Esophagus squamous epithelium (tissue), 5 donors: ENCODE results near the gene RPS4Y2. TPM values are rescaled to one million over a fixed set of nuclear protein-coding genes. Genes with fewer than 3 reads are reported as not detected.

Experiments
- DNase-seq: peaks from one replicate; lab custom pipeline; 2025; lab: John Stamatoyannopoulos, UW
- H3K27ac ChIP-seq, 4 donors: fragments of 200-600 bp; sonication (generic); one replicate each; pipeline ENCODE4 v1.5.1; 2016 to 2019; ENCODE audit warnings: mild to moderate bottlenecking in 1 of 4
- H3K27me3 ChIP-seq, 4 donors: fragments of 200-600 bp; sonication (generic); 1 replicate in 3 of 4; 2 replicates in 1 of 4; pipeline versions ENCODE4 v1.5.1 to v1.6.0; 2017 to 2021; ENCODE audit warnings: antibody characterized with exemption in 1 of 4
- H3K36me3 ChIP-seq, 3 donors: fragments of 200-600 bp; sonication (generic); one replicate each; pipeline ENCODE4 v1.5.1; 2016 to 2019
- H3K4me1 ChIP-seq, 3 donors: fragments of 200-600 bp; sonication (generic); one replicate each; pipeline ENCODE4 v1.5.1; 2017 to 2019
- H3K4me3 ChIP-seq, 4 donors: fragments of 200-600 bp; sonication (generic); 1 replicate in 3 of 4; 2 replicates in 1 of 4; pipeline ENCODE4 v1.5.1; 2016 to 2019; ENCODE audit warnings: mild to moderate bottlenecking in 2 of 4, moderate library complexity in 1 of 4
- H3K9me3 ChIP-seq, 3 donors: fragments of 200-600 bp; sonication (generic); one replicate each; pipeline ENCODE4 v1.5.1; 2016 to 2019
- POLR2A ChIP-seq, 4 donors: fragments of 450-650 bp; IDR thresholded peaks; one replicate each; pipeline ENCODE4 v1.6.1; 2017; ENCODE audit warnings: antibody characterized with exemption in 4 of 4, mild to moderate bottlenecking in 4 of 4, moderate library complexity in 3 of 4
- whole genome bisulfite sequencing, 2 donors: methylation state at CpG; one replicate each; pipeline ENCODE4 v1.1.5; 2018; 5-methylcytosine and 5-hydroxymethylcytosine counted together
- intact Hi-C: fragments of 100-400 bp; cut with DNase I; formaldehyde crosslinking; loops from one replicate; pipeline ENCODE4 v1.15.0; 2022
- total RNA-seq, 4 donors: library from RNA; depleted of rRNA; stranded (reverse); fragments of >200 nt; gene quantifications; one replicate each; pipeline ENCODE4 v1.1.0, GENCODE V29; 2016
- TF ChIP-seq, protein P1 (sequence below), 6 experiments: fragments of 450-650 bp in 4 of 6; fragments of 200-600 bp in 2 of 6; sonication (generic) in 2 of 6; IDR thresholded peaks; one replicate each; pipeline ENCODE4 v1.5.1; 2016 to 2019; ENCODE audit warnings: antibody characterized with exemption in 6 of 6, mild to moderate bottlenecking in 4 of 6, moderate library complexity in 4 of 6
- donor health status: DM: yes; HTN: yes; CAD: no.

Gene RPS4Y2
- total RNA-seq, 4 donors from 2014 or later, result not detected

- DNase-seq, result no peak
- H3K27ac ChIP-seq, result no peak overlapping the region
Observed at GRCh38 chrY:20784965-20785364, 29.1 kb downstream of the RPS4Y2 start.

DNA sequence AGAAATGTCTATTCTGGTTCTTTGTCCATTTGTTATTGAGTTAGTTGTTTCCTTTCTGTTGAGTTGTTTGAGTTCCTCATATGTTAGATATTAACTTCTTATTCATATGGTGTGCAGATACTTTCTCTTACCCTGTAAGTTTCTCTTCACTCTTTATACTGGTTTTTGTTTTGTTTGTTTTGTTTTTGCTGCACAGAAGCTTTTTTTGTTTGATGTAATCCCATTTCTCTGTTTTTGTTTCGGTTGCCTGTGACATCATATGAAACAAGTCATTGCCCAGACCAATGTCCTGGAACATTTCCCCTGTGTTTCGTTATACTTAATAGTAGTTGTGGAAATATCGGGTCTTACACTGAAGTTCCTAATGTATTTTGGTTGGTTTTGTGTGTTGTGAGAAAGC, 31.2 kb downstream of the RPS4Y2 start:
- Histone ChIP-seq H3K27me3 (no peaks in the 10 kb centered on the region), H3K36me3 (no peaks in the 10 kb centered on the region), H3K27ac (no peak overlapping the region), H3K9me3 (no peaks in the 10 kb centered on the region), H3K4me1 (no peaks in the 10 kb centered on the region), H3K4me3 (no peak overlapping the region)
- intact Hi-C loops, result no loop called here
- TF ChIP-seq POLR2A (IDR thresholded peaks at IDR 0.05), result no peak
- TF ChIP-seq, protein P1, sequence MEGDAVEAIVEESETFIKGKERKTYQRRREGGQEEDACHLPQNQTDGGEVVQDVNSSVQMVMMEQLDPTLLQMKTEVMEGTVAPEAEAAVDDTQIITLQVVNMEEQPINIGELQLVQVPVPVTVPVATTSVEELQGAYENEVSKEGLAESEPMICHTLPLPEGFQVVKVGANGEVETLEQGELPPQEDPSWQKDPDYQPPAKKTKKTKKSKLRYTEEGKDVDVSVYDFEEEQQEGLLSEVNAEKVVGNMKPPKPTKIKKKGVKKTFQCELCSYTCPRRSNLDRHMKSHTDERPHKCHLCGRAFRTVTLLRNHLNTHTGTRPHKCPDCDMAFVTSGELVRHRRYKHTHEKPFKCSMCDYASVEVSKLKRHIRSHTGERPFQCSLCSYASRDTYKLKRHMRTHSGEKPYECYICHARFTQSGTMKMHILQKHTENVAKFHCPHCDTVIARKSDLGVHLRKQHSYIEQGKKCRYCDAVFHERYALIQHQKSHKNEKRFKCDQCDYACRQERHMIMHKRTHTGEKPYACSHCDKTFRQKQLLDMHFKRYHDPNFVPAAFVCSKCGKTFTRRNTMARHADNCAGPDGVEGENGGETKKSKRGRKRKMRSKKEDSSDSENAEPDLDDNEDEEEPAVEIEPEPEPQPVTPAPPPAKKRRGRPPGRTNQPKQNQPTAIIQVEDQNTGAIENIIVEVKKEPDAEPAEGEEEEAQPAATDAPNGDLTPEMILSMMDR (IDR thresholded peaks at IDR 0.05), result no peak
- no peak for DNase-seq
- WGBS, 2 donors, result 40% methylated on average over 1 of the region's 3 CpGs; no CpG with 5 or more reads in 1 of the 2 donors

More at GRCh38 chrY:20784965-20785364, 29.1 kb downstream of the RPS4Y2 start:
- Histone ChIP-seq H3K9me3 (no peaks in the 10 kb centered on the region), H3K4me1 (no peaks in the 10 kb centered on the region), H3K27me3 (no peaks in the 10 kb centered on the region), H3K4me3 (no peak overlapping the region), H3K36me3 (no peaks in the 10 kb centered on the region)
- intact Hi-C loops, result no loop called here
- TF ChIP-seq, protein P1 (IDR thresholded peaks at IDR 0.05), result no peak
- no peak for TF ChIP-seq POLR2A (IDR thresholded peaks at IDR 0.05)
- WGBS, 2 donors, result 35% methylated on average over 1 of the region's 1 CpG; no CpG with 5 or more reads in 1 of the 2 donors

DNA sequence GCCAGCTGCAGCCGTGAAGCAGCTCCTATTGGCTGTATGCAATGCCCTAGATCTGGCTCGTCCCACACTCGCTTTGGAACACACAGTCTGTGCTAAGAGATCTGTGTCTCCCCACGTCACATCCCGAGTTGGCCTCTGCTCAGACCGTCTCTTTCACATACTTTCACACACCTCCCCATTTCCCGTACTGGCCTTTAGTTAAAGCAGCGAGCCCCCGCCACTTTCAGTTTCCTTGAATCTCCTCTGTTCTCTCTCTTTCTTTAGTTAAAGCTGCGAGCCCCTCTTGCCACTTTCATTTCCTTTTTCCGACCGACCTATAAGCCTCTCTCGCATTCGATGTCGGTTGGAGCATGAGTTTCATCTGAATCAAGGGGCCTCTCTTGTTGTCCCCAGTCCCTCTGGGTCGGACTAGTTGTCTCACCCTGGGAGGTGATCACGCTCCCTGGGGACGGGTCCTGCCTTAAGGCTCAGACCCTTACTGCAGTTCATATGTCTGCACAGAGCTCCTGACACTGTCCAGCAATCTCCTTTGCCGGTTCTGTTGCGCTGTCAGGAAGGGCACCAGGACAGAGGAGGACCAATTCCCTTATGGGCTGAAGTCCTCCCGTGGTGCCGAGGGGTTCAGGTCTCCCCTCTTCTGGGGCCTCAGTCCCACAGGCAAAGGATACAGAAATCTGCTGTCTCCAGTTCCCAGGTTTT, 42.6 kb downstream of the RPS4Y2 start:
- no peak for DNase-seq
- Histone ChIP-seq H3K4me3 (no peak overlapping the region), H3K9me3 (no peaks in the 10 kb centered on the region), H3K36me3 (no peaks in the 10 kb centered on the region), H3K4me1 (no peaks in the 10 kb centered on the region), H3K27me3 (no peaks in the 10 kb centered on the region), H3K27ac (no peak overlapping the region)
- WGBS, 2 donors, result 70% methylated on average over 12 of the region's 22 CpGs; no CpG with 5 or more reads in 1 of the 2 donors
- intact Hi-C loops, result no loop called here
- no peak for TF ChIP-seq POLR2A (IDR thresholded peaks at IDR 0.05)
- TF ChIP-seq, protein P1 (IDR thresholded peaks at IDR 0.05), result no peak

GRCh38 chrY:20802659-20803058, 46.8 kb downstream of the RPS4Y2 start:
- Histone ChIP-seq H3K27me3 (no peaks in the 10 kb centered on the region), H3K4me1 (no peaks in the 10 kb centered on the region), H3K27ac (no peak overlapping the region), H3K36me3 (no peaks in the 10 kb centered on the region), H3K9me3 (no peaks in the 10 kb centered on the region), H3K4me3 (no peak overlapping the region)
- DNase-seq, result no peak
- intact Hi-C loops, result no loop called here
- TF ChIP-seq, protein P1 (IDR thresholded peaks at IDR 0.05), result no peak
- TF ChIP-seq POLR2A (IDR thresholded peaks at IDR 0.05), result no peak
- WGBS, 2 donors, result 81% methylated on average over 2 of the region's 2 CpGs; no CpG with 5 or more reads in 1 of the 2 donors

DNA sequence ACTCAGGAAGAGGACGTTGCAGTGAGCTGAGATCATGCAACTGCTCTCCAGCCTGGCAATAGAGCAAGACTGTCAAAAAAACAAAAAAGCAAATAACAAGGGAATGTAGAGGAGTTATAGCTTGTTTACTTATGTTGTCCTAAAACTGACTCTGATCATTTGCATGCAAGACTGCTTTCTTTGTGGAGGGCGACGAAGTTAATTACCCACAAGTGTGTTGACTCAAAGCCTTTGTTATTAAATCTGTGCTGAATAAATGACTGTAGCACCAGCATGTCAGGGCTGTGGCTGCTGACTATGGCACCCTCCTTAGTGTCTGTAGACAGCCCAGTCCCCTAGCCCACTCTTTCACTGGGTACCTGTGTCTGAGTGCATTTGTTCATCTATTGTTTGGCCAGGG, 50.3 kb downstream of the RPS4Y2 start:
- WGBS, 2 donors, result 58% methylated on average over 3 of the region's 3 CpGs; no CpG with 5 or more reads in 1 of the 2 donors
- no peak for TF ChIP-seq POLR2A (IDR thresholded peaks at IDR 0.05)
- TF ChIP-seq, protein P1 (IDR thresholded peaks at IDR 0.05), result no peak
- H3K9me3 ChIP-seq, result no peaks in the 10 kb centered on the region

More for the DNA sequence above, 50.3 kb downstream of the RPS4Y2 start:
- Histone ChIP-seq H3K4me1 (no peaks in the 10 kb centered on the region), H3K27me3 (no peaks in the 10 kb centered on the region), H3K36me3 (no peaks in the 10 kb centered on the region), H3K4me3 (no peak overlapping the region), H3K27ac (no peak overlapping the region)
- no peak for DNase-seq
- intact Hi-C loops, result no loop called here
